Measurements from ENCODE around the gene EEIG2.

Gene EEIG2

DNA sequence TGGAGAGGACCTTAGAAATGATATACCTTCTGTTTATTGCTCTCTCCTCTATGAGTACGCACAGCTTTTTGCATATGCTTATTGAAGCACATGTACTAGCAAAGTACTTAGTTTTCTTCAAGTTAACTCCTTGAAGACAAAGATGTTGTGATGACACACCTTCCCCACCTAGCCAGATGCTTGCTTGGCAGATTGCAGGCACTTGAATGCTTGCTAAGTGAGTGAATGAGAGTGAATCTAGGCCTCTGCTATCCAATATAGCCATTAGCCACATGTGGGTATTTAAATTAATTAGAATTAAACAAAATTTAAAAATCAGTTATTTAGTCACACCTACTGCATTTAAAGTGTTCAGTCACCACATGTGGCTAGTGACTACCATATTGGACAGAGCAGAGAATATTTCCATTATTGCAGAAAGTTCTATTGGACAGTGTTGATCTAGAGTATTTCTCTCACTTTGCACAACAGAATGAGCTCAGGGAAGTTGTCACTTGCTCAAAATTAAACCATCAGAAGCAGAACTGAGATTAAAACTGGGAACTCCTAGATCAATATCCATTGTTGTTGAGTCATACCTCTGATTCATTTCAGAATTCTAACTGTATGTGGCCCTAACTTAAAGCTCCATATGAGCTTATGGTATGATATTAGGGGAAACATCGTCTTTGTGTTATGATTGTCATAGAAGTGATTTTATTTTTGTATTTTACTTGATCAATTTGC is 8.6 kb upstream of the EEIG2 start:
- DNase-seq, result no peak

DNA sequence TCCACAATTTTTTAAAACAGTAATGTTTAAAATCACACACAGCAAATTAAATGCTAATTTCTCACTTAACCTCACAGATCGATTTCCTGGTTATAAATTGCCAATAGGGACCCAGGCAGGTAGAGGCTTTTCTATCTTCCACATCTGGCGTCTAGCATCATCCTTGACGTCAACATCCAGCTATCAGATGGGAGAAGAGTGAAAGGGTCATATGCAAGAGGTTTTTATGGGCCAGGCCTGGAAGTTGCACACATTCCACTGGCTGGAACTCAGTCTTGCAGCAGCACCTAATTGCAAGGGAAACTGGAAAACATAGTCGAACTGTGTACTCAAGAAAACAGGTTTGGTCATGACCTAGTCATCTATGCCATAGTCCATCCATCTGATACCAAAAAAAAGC is 6.0 kb upstream of the EEIG2 start:
- DNase-seq, result no peak

DNA sequence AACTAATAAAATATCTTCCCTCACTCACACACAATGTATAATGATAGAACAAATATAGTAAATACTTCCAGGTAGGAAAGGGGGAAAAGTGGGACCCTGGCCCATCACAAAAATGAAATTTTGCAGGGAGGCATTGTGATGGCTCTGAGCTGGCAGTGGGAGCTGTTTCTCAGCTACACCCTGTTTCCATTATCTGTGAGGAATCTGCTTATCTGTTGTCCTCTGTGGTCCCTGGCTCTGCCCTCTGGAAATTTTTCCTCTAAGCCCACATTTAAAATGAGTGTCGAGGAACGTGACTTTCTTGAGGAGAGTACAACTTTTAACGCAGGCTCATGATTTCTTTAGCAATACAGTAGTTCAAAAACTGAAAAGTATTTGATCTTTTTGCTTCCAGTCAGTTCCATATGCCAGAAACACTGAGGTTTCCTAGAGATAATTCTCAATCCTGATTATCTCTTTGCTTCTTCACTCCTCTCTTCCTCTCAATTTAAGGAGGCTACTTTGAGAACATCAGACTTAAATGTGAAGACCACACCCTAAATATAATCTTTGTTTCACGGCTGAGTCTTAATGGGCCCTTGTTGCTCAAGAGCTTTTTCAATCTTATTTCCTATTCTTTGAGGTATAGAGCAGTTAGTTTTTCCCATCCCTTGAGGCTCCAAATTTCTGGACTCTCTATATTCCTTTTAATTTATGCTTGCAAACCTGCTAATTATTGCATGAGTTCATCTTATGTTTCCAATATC is 5.0 kb upstream of the EEIG2 start:
- DNase-seq, result no peak

DNA sequence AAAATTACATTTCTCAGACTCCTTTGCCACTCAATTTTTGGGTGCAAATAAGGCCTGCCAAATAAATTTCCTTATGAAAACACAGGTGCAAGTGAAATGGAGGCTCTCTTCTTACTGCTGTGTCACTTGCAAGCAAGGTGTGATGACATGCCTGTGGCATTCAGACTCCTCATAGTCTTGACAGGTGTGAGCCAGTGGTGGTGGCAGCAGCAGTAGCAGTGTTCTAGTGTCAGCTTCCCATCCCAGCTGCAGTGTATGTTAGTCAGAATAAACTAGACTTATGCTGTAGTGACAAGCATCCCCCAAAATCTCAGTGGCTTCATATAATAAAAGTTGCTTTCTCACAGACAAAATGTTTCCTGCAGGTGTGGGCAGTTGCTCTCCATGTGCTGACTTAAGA is 3.8 kb upstream of the EEIG2 start:
- no peak for DNase-seq

DNA sequence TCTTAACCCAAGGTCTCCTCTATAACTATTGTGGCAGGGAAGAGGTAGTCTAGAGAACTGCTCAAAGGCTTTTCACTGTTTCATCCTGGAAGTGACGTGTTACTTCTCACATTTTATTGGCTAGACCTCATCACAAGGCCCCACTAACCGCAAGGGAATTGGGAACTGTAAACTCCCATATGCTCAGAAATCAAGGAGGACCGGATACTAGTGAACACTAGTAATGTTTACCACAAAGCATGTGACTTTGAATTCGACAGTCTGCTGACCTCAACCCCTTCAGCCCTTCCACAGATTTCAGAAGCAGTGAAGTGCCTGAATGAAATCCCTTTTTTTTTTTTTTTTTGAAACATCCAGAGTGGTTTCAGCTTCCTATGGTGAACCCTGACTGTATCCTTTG is 3.4 kb upstream of the EEIG2 start:
- DNase-seq, result no peak

DNA sequence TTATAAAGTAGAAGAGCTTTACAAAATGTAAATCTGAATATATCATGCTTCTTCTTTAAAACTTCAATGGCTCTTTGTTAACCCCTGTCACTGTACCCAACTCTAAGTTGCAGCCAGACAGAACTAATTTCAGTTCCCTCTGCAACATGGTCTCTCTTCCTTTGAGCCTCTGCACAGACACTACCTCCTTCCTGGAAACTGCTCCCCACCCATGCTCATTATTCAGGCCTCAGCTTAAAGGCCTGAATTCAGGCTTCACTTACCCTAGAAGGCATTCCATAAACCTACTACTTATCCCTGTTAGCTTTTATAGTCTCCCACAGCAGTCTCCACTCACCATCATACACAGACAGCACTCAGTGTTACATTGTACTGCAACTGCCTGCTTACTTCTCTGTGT is 2.6 kb upstream of the EEIG2 start:
- no peak for DNase-seq

GRCh38 chr1:108560189-108560873 is 431 bp downstream of the EEIG2 start:
- peak; percentile 41 to 82 (median 76) for DNase-seq

GRCh38 chr1:108560874-108561459 is 1.1 kb downstream of the EEIG2 start:
- peak; percentile 77 to 90 (median 84) for DNase-seq

DNA sequence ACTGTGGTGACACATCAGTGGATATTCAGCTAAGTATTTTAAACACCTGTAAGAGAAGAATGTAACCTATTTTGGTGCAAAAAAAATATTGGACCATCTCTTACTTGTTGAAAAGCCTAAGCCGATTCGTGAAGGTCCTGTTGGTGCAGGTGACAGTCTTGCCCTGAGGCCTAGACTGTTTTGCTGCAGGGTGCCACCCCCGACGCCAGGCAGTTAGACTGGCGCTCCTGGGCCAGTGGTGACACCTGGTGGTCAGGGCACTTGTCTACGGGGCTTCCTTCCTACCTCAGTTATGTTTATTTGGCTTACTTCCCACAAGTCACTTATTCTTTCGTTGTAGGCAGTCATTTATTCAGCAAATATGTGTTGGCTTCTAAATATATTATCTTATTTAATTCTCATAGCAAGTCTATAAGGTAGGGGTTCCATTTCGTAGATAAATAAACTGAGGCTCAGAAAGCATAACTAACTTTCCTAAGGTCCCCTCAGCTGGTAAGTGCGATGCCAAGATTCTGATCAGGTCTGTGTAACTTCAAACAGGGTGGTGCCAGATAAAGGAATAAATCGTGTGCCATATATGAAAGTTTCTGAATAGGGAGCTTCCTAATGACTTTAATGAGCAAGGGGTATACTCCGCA is 1.9 kb downstream of the EEIG2 start:
- peak; percentile 61 to 78 (median 64) for DNase-seq

GRCh38 chr1:108563808-108564207 is 3.9 kb downstream of the EEIG2 start:
- DNase-seq, result no peak

DNA sequence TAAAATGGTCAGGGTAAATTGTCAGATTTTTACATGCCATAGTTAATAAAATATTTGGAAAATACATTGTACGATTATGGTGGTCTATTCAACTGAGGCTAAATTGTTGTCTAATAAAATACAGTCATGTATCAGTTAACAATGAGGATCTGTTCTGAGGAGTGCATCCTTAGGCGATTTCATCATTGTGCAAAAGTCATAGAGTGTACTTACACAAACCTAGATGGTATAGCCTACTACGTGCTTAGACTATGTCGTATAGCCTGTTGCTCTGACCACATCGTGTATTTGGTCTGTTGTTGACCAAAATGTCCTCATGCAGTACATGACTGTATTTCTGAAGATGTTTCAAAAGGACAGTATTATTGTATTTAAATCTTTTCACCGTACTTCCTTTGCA is 5.2 kb downstream of the EEIG2 start:
- peak in 1 of 3 experiments; percentile 5 for DNase-seq

DNA sequence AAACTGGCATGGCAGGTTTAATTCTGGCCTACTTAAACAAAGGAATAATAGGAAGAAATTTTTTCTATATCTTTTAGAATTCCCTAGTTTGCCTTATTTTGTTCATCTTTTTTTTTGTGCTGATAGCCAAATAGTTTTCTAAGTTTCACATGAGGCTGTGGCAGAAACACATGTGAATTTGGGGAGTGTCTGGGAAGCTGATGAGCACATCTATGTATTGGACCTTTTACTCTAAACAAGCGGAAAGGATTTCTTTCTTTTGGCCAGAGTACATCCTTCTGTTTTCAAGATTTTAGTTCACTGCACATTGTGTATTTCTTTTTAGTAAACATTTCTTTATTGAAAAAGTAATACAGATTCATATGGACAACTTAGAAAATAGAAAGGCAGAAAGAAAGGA is 5.6 kb downstream of the EEIG2 start:
- DNase-seq, result no peak

- no peak for DNase-seq
Observed at GRCh38 chr1:108568589-108568988, 8.7 kb downstream of the EEIG2 start.

DNA sequence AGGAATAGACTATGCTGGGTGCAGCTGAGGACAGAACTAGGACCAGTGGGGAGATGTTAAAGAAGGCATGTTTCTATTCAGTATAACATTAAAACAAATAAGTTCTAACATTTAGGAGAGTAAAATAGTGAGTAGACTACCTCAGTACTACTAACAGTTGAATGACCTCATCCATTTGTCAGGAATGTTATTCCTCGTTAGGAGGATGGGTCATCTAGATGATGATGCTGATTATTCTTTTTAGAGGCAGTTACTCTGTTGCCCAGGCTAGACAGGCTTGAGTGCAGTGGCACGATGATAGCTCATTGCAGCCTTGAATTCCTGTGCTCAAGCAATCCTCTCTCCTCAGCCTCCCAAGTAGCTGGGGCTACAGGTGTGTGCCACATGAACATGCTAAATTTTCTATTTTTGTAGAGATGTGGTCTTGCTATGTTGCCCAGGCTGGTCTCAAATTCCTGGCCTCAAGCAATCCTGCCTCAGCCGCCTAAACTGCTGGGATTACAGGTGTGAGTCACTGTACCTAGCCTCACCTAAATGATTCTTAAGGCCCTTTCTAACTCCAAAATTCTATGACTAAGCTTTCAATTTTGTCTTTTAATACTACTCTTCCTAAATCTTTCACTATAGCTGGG is 9.3 kb downstream of the EEIG2 start:
- DNase-seq, result no peak

DNA sequence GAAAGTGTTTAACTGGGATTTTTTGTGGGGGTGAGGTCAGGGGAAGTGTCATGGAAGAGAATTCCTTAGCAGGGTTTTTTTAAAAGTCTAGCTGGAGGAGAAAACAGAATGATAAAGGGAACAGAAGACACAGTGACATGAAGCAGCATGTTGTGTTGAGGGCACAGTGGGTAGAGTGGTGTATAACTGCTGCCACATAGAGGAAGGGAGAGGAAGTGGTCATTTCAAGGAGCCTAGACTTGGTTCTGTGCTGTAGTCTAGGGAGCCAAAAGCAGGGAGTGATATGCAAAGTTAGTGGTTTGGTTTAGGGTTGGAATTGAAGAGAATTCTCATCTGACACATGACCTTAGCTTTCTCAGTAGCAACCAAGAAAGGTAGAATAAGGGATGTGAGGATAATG is 10.2 kb downstream of the EEIG2 start:
- DNase-seq, result peak in 2 of 3 experiments; percentile 3 to 12

DNA sequence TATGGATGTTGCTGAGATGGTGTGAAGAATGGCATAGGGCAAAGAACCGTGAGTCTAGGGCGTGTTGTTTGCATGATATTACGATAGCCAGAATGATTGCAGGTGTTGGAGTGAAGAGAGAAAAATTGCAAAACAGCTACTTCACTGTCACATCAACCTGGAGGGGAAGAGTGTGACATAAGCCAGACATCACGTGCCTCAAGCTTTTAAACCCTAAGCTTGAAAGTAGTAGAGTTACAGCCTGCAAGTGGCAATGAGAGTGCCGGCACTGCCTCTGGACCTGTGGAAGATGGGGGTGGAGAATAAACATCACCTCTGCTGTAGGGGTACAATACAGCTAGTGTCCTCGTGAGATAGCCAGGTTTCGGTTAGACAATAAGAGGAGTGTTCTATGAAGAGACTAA is 11.1 kb downstream of the EEIG2 start:
- DNase-seq, result peak in 1 of 3 experiments; percentile 7

GRCh38 chr1:108572182-108572581 is 12.3 kb downstream of the EEIG2 start:
- no peak for DNase-seq

DNA sequence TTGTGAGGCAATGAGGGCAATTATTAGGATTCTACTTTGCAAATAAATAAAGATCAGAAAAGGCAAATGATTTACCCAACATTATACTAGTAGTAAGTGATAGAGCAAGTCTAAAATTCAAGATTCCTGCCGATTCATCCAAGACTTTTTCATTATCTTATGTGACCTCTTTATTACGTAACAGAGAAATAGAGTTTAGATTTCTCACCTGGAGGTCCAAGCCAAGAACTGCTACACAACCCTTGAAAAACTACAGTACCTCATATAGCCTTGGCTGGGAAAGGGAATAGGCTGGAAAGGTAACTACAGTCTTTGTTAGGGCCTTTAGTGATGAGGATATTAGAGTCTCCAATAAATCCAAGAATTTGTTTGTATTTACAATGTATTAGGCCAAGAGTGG is 13.3 kb downstream of the EEIG2 start:
- no peak for DNase-seq

DNA sequence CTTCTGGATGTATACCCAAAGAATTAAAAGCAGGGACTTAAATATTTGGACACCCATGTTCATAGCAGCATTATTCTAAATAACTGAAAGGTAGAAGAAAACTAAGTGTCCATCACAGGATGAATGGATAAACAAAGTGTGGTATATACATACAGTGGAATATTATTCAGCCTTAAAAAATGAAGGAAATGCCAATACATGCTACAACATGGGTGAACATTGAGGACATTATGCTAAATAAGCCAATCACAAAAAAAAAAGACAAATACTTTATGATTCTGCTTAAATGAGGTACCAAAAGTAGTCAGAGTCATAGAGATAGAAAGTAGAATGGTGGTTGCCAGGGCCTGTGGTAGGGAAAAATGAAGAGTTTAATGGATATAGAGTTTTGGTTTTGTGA is 14.1 kb downstream of the EEIG2 start:
- no peak for DNase-seq

GRCh38 chr1:108575375-108575774 is 15.5 kb downstream of the EEIG2 start:
- no peak for DNase-seq

- peak in 1 of 3 experiments; percentile 48 for DNase-seq
Observed at GRCh38 chr1:108583757-108584427, 24.0 kb downstream of the EEIG2 start.

DNA sequence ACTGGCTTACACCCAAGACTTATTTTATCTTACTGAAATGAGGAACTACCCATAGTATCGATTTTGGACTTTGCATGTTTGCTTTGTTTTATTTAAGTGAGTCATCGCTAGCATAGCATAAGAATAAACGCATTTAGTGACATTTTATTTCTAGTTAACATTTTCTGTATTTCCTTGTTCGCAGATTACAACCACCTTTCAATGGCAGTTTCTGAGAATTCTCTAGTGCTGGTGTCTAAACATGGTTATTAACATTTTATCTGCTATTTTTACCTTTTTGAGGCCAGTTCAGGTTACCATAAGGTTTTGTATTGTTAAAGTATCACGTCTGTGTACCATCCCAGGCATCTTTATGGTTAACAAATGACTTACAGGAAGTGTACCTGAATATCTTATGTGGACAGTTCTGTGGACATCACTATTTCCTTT is 24.5 kb downstream of the EEIG2 start:
- peak in 1 of 3 experiments; percentile 36 for DNase-seq

All from NCI-H1417 (cell line).